GM12878 (cell line): ENCODE measurements around the gene SMARCE1. TPM values are rescaled to one million over a fixed set of nuclear protein-coding genes. Genes with fewer than 3 reads are reported as not detected.

Experiments used
- ATAC-seq: fragments of 200-7000 bp; cut with Tn5 transposase; 3 replicates; pipeline ENCODE4 v1.9.1; 2020; ENCODE audit warnings: mild to moderate bottlenecking, moderate library complexity
- BruUV-seq: library from RNA; stranded (reverse); fragments of 400-500 nt; replicated peaks from 2 replicates; lab custom pipeline; 2021; lab: Mats Ljungman, UMichigan
- CTCF ChIA-PET: fragments of 300-600 bp; sonication (Branson Sonifier 250); formaldehyde crosslinking; extraction: SDS; loops from one replicate; lab custom pipeline; 2021; ENCODE audit warnings: inconsistent platforms; lab: Yijun Ruan, JAX
- POLR2A ChIA-PET: fragments of 350-600 bp; formaldehyde crosslinking; extraction: SDS; loops from one replicate; lab custom pipeline; 2021; ENCODE audit warnings: inconsistent platforms; lab: Charles Lee
- RAD21 ChIA-PET: fragments of 300-600 bp; sonication (Branson Sonifier 250); formaldehyde crosslinking; loops from one replicate; lab custom pipeline; 2023; ENCODE audit warnings: antibody characterized with exemption; ENCODE audit not compliant: unreplicated experiment; lab: Charles Lee
- SMC1A ChIA-PET: fragments of 300-600 bp; sonication (Branson Sonifier 250); formaldehyde crosslinking; loops from one replicate; lab custom pipeline; 2023; ENCODE audit not compliant: unreplicated experiment, uncharacterized antibody; lab: Charles Lee
- DNase-seq: peaks from one replicate; pipeline ENCODE4 v3.0.0-alpha.2; 2011; ENCODE audit warnings: low read depth, low spot score
- FAIRE-seq: peaks from 3 replicates; lab custom pipeline; 2011; peaks lifted over from hg19 to GRCh38; lab: Jason Lieb, UNC
- H2AFZ ChIP-seq: 2 replicates; pipeline ENCODE4 v1.6.0; 2011; ENCODE audit warnings: low read depth, low read length, control low read depth; ENCODE audit not compliant: control insufficient read depth
- H3K27ac ChIP-seq: 2 replicates; pipeline ENCODE4 v1.5.1; 2011; ENCODE audit warnings: control low read depth; ENCODE audit not compliant: control insufficient read depth, insufficient read depth
- H3K27me3 ChIP-seq, 2 experiments: replicated peaks in 1 of 2; 2 replicates each; pipeline versions ENCODE4 v1.6.0 to v1.6.1; 2011; ENCODE audit warnings: low read length in 1 of 2; ENCODE audit not compliant: control insufficient read depth in 2 of 2, insufficient read depth in 2 of 2
- H3K36me3 ChIP-seq, 2 experiments: 2 replicates each; pipeline ENCODE4 v1.5.1; 2011; ENCODE audit warnings: low read length in 1 of 2; ENCODE audit not compliant: control insufficient read depth in 2 of 2, insufficient read depth in 2 of 2
- H3K4me1 ChIP-seq: 2 replicates; pipeline ENCODE4 v1.6.1; 2011; ENCODE audit warnings: mild to moderate bottlenecking, low read length, moderate library complexity, mixed read lengths; ENCODE audit not compliant: control insufficient read depth, insufficient read depth
- H3K4me2 ChIP-seq: 2 replicates; pipeline ENCODE4 v1.6.0; 2011; ENCODE audit warnings: control low read depth; ENCODE audit not compliant: control insufficient read depth, insufficient read depth
- H3K4me3 ChIP-seq: fragments of 200-600 bp; sonication (generic); 2 replicates; pipeline ENCODE4 v1.5.1; 2016
- H3K79me2 ChIP-seq: 2 replicates; pipeline ENCODE4 v1.6.0; 2011; ENCODE audit warnings: low read length; ENCODE audit not compliant: control insufficient read depth, insufficient read depth
- H3K9ac ChIP-seq: 2 replicates; pipeline ENCODE4 v1.8.0; 2011; ENCODE audit warnings: low read length, control low read depth, mixed read lengths; ENCODE audit not compliant: control insufficient read depth, insufficient read depth
- H3K9me3 ChIP-seq: replicated peaks from 3 replicates; pipeline ENCODE4 v1.5.1; 2011; ENCODE audit warnings: mild to moderate bottlenecking, low read length; ENCODE audit not compliant: control insufficient read depth, insufficient read depth
- H4K20me1 ChIP-seq: 2 replicates; pipeline ENCODE4 v1.6.0; 2011; ENCODE audit not compliant: control insufficient read depth, insufficient read depth
- ATF7 ChIP-seq: fragments of 450-650 bp; IDR thresholded peaks from 2 replicates; pipeline ENCODE4 v1.6.1; 2016; ENCODE audit warnings: low read depth, mild to moderate bottlenecking
- BHLHE40 ChIP-seq, 2 experiments: fragments of 450-650 bp in 1 of 2; IDR thresholded peaks; 2 replicates each; pipeline ENCODE4 v1.6.1; 2011 to 2017; ENCODE audit warnings: low read depth in 2 of 2, borderline replicate concordance in 1 of 2, improper control_type of control experiment in 1 of 2, low read length in 1 of 2, mild to moderate bottlenecking in 1 of 2
- FOXM1 ChIP-seq: IDR thresholded peaks from 2 replicates; pipeline ENCODE4 v1.6.1; 2012; ENCODE audit warnings: low read depth, mild to moderate bottlenecking, inconsistent platforms, low read length, moderate library complexity
- GABPA ChIP-seq: IDR thresholded peaks from 2 replicates; pipeline ENCODE4 v1.6.1; 2014; ENCODE audit warnings: antibody characterized with exemption, low read depth, mild to moderate bottlenecking, inconsistent platforms
- POLR2AphosphoS2 ChIP-seq: IDR thresholded peaks from 2 replicates; pipeline ENCODE4 v1.6.1; 2011; ENCODE audit warnings: low read depth, mild to moderate bottlenecking, low read length, improper control_type of control experiment, moderate library complexity
- SREBF1 ChIP-seq: IDR thresholded peaks from 2 replicates; pipeline ENCODE4 v1.6.1; 2012; ENCODE audit warnings: mild to moderate bottlenecking, low read length
- ZNF217 ChIP-seq: fragments of 450-650 bp; IDR thresholded peaks from 2 replicates; pipeline ENCODE4 v1.6.1; 2017; ENCODE audit warnings: antibody characterized with exemption, mild to moderate bottlenecking
- WGBS: methylation state at CpG from one replicate; pipeline ENCODE4 v1.1.6; 2016; ENCODE audit warnings: low lambda C conversion rate; ENCODE audit not compliant: insufficient replicate concordance, insufficient coverage; ENCODE audit errors: missing lambda C conversion rate; 5-methylcytosine and 5-hydroxymethylcytosine counted together
- in situ Hi-C: fragments of 300-500 bp; cut with MboI; formaldehyde crosslinking; loops from 9 replicates; pipeline ENCODE4 v1.14.3; 2018; ENCODE audit warnings: mixed read lengths
- intact Hi-C: fragments of 100-400 bp; cut with micrococcal nuclease; formaldehyde crosslinking; loops from one replicate; pipeline ENCODE4 v1.14.2; 2022; ENCODE audit not compliant: unreplicated experiment
- polyA plus RNA-seq, 11 experiments: library from polyadenylated mRNA; depleted of rRNA in 4 of 11; unstranded in 6 of 11; stranded (reverse) in 5 of 11; fragments of >200 nt; fragmentation: Nextera tagmentation in 4 of 11; fragmentation: Illumina TruSeq in 1 of 11; extraction: Ambion mirVana in 4 of 11; extraction: Trizol in 1 of 11; gene quantifications; 1 replicate in 1 of 11; 2 replicates in 10 of 11; pipeline versions ENCODE4 v1.2.1 to v1.2.3, GENCODE V29; 2011 to 2016; ENCODE audit warnings: inconsistent platforms in 2 of 11, missing spikeins in 2 of 11, low read depth in 1 of 11
- total RNA-seq, 4 experiments: library from RNA; depleted of rRNA in 3 of 4; stranded (reverse); fragments of >200 nt in 3 of 4; fragmentation: Illumina TruSeq in 1 of 4; extraction: Trizol in 1 of 4; gene quantifications; 2 replicates each; pipeline versions ENCODE4 v1.2.1 to v1.2.3, GENCODE V29; 2013 to 2021
- TF ChIP-seq, protein P1 (sequence below): fragments of 450-650 bp; IDR thresholded peaks from 2 replicates; pipeline ENCODE4 v1.6.1; 2016; ENCODE audit warnings: mild to moderate bottlenecking, moderate library complexity, borderline replicate concordance
- TF ChIP-seq, protein P2 (sequence below): fragments of 450-650 bp; IDR thresholded peaks from 2 replicates; pipeline ENCODE4 v1.6.1; 2017; ENCODE audit warnings: antibody characterized with exemption, mild to moderate bottlenecking, moderate library complexity

SMARCE1 gene
- total and polyA plus RNA-seq, 10 of the 15 experiments (the other 5 are each of a cell fraction or from before 2014, with no cell fraction given): 87.9 to 191 (median 132) TPM

DNA sequence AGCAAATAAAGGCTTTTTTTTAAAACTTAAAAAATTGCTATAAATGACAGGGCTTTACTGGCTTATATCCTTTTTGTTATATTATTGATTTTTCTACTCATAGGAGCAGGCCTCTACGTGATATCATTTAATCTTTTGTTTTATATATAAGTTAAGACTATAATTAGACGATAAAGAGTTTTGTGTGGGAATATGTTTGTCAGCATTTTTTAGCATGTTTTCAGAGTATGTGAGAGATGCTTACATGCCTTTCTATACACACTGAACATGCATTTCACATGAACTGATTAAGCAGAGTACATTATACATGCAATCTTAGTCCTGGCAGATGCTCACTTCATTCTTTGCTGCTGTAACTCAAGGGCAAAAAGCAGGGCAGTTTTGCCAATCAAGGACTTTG, 25.0 kb upstream of the SMARCE1 start:
- DNase-seq (no peak), ATAC-seq (no peak), FAIRE-seq (no peak)
- Histone ChIP-seq H3K79me2 (no peaks in the 10 kb centered on the region), H3K4me2 (no peak overlapping the region), H3K27ac (no peak overlapping the region), H3K36me3 (no peaks in the 10 kb centered on the region), H4K20me1 (no peaks in the 10 kb centered on the region), H3K27me3 (peaks cover 0 to 6% of the 10 kb centered on the region in 2 experiments; a peak in 2 of 4 replicates), H3K9me3 (no peaks in the 10 kb centered on the region), H3K4me3 (no peak overlapping the region), H2AFZ (no peak overlapping the region), H3K9ac (no peak overlapping the region), H3K4me1 (no peaks in the 10 kb centered on the region)
- TF ChIP-seq, protein P1, sequence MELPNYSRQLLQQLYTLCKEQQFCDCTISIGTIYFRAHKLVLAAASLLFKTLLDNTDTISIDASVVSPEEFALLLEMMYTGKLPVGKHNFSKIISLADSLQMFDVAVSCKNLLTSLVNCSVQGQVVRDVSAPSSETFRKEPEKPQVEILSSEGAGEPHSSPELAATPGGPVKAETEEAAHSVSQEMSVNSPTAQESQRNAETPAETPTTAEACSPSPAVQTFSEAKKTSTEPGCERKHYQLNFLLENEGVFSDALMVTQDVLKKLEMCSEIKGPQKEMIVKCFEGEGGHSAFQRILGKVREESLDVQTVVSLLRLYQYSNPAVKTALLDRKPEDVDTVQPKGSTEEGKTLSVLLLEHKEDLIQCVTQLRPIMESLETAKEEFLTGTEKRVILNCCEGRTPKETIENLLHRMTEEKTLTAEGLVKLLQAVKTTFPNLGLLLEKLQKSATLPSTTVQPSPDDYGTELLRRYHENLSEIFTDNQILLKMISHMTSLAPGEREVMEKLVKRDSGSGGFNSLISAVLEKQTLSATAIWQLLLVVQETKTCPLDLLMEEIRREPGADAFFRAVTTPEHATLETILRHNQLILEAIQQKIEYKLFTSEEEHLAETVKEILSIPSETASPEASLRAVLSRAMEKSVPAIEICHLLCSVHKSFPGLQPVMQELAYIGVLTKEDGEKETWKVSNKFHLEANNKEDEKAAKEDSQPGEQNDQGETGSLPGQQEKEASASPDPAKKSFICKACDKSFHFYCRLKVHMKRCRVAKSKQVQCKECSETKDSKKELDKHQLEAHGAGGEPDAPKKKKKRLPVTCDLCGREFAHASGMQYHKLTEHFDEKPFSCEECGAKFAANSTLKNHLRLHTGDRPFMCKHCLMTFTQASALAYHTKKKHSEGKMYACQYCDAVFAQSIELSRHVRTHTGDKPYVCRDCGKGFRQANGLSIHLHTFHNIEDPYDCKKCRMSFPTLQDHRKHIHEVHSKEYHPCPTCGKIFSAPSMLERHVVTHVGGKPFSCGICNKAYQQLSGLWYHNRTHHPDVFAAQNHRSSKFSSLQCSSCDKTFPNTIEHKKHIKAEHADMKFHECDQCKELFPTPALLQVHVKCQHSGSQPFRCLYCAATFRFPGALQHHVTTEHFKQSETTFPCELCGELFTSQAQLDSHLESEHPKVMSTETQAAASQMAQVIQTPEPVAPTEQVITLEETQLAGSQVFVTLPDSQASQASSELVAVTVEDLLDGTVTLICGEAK: no peak
- TF ChIP-seq ATF7: no peak
- TF ChIP-seq GABPA: no peak
- no peak for TF ChIP-seq SREBF1
- TF ChIP-seq, protein P2, sequence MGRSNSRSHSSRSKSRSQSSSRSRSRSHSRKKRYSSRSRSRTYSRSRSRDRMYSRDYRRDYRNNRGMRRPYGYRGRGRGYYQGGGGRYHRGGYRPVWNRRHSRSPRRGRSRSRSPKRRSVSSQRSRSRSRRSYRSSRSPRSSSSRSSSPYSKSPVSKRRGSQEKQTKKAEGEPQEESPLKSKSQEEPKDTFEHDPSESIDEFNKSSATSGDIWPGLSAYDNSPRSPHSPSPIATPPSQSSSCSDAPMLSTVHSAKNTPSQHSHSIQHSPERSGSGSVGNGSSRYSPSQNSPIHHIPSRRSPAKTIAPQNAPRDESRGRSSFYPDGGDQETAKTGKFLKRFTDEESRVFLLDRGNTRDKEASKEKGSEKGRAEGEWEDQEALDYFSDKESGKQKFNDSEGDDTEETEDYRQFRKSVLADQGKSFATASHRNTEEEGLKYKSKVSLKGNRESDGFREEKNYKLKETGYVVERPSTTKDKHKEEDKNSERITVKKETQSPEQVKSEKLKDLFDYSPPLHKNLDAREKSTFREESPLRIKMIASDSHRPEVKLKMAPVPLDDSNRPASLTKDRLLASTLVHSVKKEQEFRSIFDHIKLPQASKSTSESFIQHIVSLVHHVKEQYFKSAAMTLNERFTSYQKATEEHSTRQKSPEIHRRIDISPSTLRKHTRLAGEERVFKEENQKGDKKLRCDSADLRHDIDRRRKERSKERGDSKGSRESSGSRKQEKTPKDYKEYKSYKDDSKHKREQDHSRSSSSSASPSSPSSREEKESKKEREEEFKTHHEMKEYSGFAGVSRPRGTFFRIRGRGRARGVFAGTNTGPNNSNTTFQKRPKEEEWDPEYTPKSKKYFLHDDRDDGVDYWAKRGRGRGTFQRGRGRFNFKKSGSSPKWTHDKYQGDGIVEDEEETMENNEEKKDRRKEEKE: no peak
- no peak for TF ChIP-seq ZNF217
- no peak for TF ChIP-seq POLR2AphosphoS2
- no peak for TF ChIP-seq BHLHE40 (IDR thresholded peaks at IDR 0.05; ENCODE audit: borderline replicate concordance in 1 of 2, low read depth in 2 of 2, low read length in 1 of 2)
- no peak for TF ChIP-seq FOXM1
- intact Hi-C loops (no loop called here), in situ Hi-C loops (no loop called here)
- RAD21 ChIA-PET: interaction anchor here (0.7 to 1.2 kb wide), 3 partner anchors 29 to 52 kb away, joined by 3 read pairs; no protein-coding TSS in a partner anchor
- SMC1A ChIA-PET: interaction anchor here (0.6 to 1.6 kb wide), 6 partner anchors 9 to 386 kb away, joined by 3 to 6 read pairs (median 4); partner anchors contain the start of gene SMARCE1
- BruUV-seq: no TSS peak
- 27% methylated on average over 2 of the region's 2 CpGs for WGBS
- POLR2A ChIA-PET: interaction anchor here (0.5 kb wide), 1 partner anchor 271 kb away, joined by 3 read pairs; no protein-coding TSS in a partner anchor
- CTCF ChIA-PET: interaction anchor here (0.7 to 0.8 kb wide), 2 partner anchors 32 to 57 kb away, joined by 3 read pairs; no protein-coding TSS in a partner anchor
